Measurements from ENCODE around the gene SLC19A1. TPM values are rescaled to one million over a fixed set of nuclear protein-coding genes. Genes with fewer than 3 reads are reported as not detected.

Gene SLC19A1
- total RNA-seq, 1 experiment from 2014 or later: 21.4 TPM

DNA sequence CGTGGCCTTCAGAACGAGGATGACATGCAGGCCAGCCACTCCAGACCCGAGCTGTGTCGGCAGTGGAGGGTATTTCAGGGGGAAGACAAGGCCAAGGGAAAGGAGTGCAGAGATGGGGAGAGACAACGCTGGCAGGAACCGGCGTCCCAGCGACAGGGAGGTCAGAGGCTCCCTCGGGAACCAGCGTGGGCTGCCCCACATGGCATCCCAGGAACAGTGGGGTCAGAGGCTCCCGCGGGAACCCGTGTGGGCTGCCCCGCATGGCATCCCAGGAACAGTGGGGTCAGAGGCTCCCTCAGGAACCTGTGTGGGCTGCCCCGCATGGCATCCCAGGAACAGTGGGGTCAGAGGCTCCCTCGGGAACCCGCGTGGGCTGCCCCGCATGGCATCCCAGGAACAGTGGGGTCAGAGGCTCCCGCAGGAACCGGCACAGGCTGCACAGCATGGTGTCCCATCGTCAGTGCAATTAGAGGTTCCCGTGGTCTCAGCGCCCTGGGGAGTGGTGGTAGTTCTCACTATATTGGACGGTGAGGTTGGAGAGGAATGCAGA is 43.0 kb downstream of the SLC19A1 start:
- peaks cover 3% of the 10 kb centered on the region for H3K9me3 Mint-ChIP-seq (ENCODE audit: low read depth, unreplicated experiment)
- H3K27ac Mint-ChIP-seq (ENCODE audit: unreplicated experiment): no peak overlapping the region
- H3K36me3 Mint-ChIP-seq (ENCODE audit: insufficient read depth, unreplicated experiment): peaks cover 22% of the 10 kb centered on the region
- H3K4me3 Mint-ChIP-seq (ENCODE audit: low read depth, unreplicated experiment): no peak overlapping the region
- no peaks in the 10 kb centered on the region for H3K27me3 Mint-ChIP-seq (ENCODE audit: unreplicated experiment)
- BruUV-seq (replicated peaks): no TSS peak
- TF ChIP-seq, protein P1, sequence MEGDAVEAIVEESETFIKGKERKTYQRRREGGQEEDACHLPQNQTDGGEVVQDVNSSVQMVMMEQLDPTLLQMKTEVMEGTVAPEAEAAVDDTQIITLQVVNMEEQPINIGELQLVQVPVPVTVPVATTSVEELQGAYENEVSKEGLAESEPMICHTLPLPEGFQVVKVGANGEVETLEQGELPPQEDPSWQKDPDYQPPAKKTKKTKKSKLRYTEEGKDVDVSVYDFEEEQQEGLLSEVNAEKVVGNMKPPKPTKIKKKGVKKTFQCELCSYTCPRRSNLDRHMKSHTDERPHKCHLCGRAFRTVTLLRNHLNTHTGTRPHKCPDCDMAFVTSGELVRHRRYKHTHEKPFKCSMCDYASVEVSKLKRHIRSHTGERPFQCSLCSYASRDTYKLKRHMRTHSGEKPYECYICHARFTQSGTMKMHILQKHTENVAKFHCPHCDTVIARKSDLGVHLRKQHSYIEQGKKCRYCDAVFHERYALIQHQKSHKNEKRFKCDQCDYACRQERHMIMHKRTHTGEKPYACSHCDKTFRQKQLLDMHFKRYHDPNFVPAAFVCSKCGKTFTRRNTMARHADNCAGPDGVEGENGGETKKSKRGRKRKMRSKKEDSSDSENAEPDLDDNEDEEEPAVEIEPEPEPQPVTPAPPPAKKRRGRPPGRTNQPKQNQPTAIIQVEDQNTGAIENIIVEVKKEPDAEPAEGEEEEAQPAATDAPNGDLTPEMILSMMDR (IDR thresholded peaks at IDR 0.05; ENCODE audit: unreplicated experiment): no peak
- H3K4me1 Mint-ChIP-seq (ENCODE audit: low read depth, unreplicated experiment): no peaks in the 10 kb centered on the region
- CTCF ChIA-PET: no interaction called here
- no peak for DNase-seq
- intact Hi-C loops (cut with micrococcal nuclease; ENCODE audit: unreplicated experiment): no loop called here

DNA sequence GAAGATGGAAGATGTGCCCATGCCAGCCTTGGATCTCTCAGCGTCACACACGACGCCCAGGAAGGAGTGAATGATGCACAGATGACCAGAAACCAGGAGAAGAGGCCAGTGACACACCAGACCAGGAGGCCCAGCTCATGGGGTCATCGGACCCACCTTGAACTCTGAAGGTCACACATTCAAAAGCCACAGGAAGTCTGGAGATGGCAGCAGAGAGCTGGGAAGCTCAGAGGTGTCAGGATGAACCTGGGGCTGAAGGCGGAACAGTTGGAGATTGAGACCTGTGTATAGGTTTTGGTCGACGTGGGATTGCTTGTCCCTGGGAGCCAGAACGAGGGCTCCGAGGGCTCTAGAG is 43.6 kb downstream of the SLC19A1 start:
- intact Hi-C loops (cut with micrococcal nuclease; ENCODE audit: unreplicated experiment): no loop called here
- CTCF ChIA-PET: no interaction called here
- no peak overlapping the region for H3K4me3 Mint-ChIP-seq (ENCODE audit: low read depth, unreplicated experiment)
- no TSS peak for BruUV-seq (replicated peaks)
- H3K27me3 Mint-ChIP-seq (ENCODE audit: unreplicated experiment): no peaks in the 10 kb centered on the region
- TF ChIP-seq, protein P1 (IDR thresholded peaks at IDR 0.05; ENCODE audit: unreplicated experiment): no peak
- no peaks in the 10 kb centered on the region for H3K4me1 Mint-ChIP-seq (ENCODE audit: low read depth, unreplicated experiment)
- H3K9me3 Mint-ChIP-seq (ENCODE audit: low read depth, unreplicated experiment): peaks cover 3% of the 10 kb centered on the region
- peak overlapping the region; percentile 20 for H3K27ac Mint-ChIP-seq (ENCODE audit: unreplicated experiment)
- DNase-seq: no peak
- peaks cover 22% of the 10 kb centered on the region for H3K36me3 Mint-ChIP-seq (ENCODE audit: insufficient read depth, unreplicated experiment)

DNA sequence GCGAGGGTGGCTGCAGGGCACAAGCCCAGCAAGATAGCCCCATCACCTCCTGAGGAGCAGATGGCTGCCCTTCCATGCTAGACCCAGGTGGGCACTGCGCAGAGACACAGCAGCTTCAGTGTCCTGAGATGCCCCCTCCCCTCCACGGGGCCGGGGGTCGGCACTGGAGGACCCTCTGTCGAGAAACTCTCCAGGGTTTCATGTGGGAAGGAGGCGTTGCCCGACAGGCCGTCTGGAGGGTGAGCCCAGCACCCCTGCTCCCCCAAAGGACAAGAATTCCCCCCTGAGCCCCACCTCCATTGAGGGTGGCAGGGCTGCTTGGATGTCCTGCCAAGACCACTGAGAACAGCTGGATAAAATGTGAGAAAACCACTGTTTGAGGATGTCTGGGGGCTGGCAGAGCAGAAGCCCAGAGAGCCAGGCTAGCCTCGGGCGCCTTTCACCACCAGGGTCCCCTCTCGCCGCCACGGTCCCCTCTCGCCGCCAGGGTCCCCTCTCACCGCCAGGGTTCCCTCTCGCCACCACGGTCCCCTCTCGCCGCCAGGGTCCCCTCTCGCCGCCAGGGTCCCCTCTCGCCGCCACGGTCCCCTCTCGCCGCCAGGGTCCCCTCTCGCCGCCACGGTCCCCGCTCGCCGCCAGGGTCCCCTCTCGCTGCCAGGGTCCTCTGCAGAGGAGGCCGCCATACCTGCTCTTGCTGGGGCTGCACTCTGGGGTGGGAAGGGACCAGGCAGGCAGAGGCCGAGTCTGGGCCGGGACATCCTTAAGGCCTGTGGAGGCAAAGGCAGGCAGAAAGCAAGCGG is 44.2 kb downstream of the SLC19A1 start:
- intact Hi-C loops (cut with micrococcal nuclease; ENCODE audit: unreplicated experiment): no loop called here
- CTCF ChIA-PET: no interaction called here
- Mint-ChIP-seq H3K4me1 (ENCODE audit: low read depth, unreplicated experiment) (no peaks in the 10 kb centered on the region), H3K4me3 (ENCODE audit: low read depth, unreplicated experiment) (no peak overlapping the region), H3K9me3 (ENCODE audit: low read depth, unreplicated experiment) (peaks cover 3% of the 10 kb centered on the region), H3K27me3 (ENCODE audit: unreplicated experiment) (no peaks in the 10 kb centered on the region), H3K36me3 (ENCODE audit: insufficient read depth, unreplicated experiment) (peaks cover 22% of the 10 kb centered on the region), H3K27ac (ENCODE audit: unreplicated experiment) (no peak overlapping the region)
- DNase-seq: no peak
- TF ChIP-seq, protein P1 (IDR thresholded peaks at IDR 0.05; ENCODE audit: unreplicated experiment): no peak
- BruUV-seq (replicated peaks): no TSS peak

DNA sequence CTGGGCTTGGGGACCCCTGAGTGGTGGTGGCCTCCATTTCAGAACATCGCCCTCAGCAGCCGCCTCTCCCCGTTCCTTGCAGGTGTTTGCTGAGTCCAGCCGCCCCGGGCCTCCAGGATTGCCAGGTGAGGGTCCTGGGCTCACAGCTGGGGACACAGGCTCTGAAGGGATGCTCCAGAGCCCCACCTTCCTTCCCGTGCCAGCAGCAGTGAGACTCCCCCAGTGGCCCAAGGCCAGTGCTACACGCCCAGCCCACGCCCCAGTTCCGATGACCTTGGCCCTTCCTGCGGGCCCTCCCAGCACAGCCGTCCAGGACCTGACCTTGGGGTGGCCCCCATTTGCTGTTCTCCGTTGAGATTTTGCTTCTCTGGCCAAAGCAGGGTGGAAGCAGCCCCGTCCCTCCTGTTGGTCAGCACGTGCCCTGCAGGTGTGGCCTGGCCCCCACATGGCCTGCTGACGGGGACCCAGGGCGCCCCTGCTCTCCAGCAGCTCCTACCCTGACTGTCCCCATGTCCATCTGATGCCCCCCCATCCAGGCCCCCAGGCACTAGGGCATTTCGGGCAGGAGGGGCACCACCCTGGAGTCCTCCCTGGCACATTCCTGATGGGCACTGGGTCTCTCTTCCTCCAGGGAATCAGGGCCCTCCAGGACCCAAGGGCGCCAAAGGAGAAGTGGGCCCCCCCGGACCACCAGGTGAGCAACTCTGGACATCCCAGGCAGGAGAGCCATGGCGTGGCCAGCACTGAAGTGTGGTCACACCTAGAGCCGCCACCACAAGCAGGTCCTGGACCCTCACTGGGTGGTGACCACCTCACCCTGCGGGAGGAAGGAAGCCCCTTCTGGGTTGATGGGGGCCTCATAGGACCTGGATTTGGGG is 45.0 kb downstream of the SLC19A1 start:
- TF ChIP-seq, protein P1 (IDR thresholded peaks at IDR 0.05; ENCODE audit: unreplicated experiment): no peak
- Mint-ChIP-seq H3K27me3 (ENCODE audit: unreplicated experiment) (no peaks in the 10 kb centered on the region), H3K9me3 (ENCODE audit: low read depth, unreplicated experiment) (peaks cover 3% of the 10 kb centered on the region), H3K4me1 (ENCODE audit: low read depth, unreplicated experiment) (no peaks in the 10 kb centered on the region), H3K27ac (ENCODE audit: unreplicated experiment) (no peak overlapping the region), H3K4me3 (ENCODE audit: low read depth, unreplicated experiment) (no peak overlapping the region), H3K36me3 (ENCODE audit: insufficient read depth, unreplicated experiment) (peaks cover 27% of the 10 kb centered on the region)
- intact Hi-C loops (cut with micrococcal nuclease; ENCODE audit: unreplicated experiment): no loop called here
- BruUV-seq (replicated peaks): no TSS peak
- CTCF ChIA-PET: no interaction called here
- no peak for DNase-seq

Data from Calu3 (cell line).